NCI-H2029 treated with DMSO at 0.1 percent for 48 hours (cell line): ENCODE measurements around the gene GLDN.
"Not testable (repeated sequence)": the region's sequence is repeated elsewhere in the genome, so short reads cannot be mapped to it uniquely, and the experiment has no call there.

Experiments used
- DNase-seq: peaks from one replicate; lab custom pipeline; 2025; lab: John Stamatoyannopoulos, UW

GLDN gene

GRCh38 chr15:51388726-51389125 is 47.3 kb downstream of the GLDN start:
- no peak for DNase-seq

- no peak for DNase-seq
Observed at GRCh38 chr15:51390241-51390965, 48.9 kb downstream of the GLDN start.

GRCh38 chr15:51390966-51391422 is 49.5 kb downstream of the GLDN start:
- no peak for DNase-seq

GRCh38 chr15:51396921-51397320 is 55.5 kb downstream of the GLDN start:
- DNase-seq: no peak

- DNase-seq: no peak
Observed at GRCh38 chr15:51398626-51399025, 57.2 kb downstream of the GLDN start.

- DNase-seq: no peak
Observed at GRCh38 chr15:51401051-51401780, 59.8 kb downstream of the GLDN start.

- DNase-seq: no peak
Observed at GRCh38 chr15:51401872-51402517, 60.5 kb downstream of the GLDN start.

GRCh38 chr15:51403072-51403878 is 61.8 kb downstream of the GLDN start:
- DNase-seq: no peak

GRCh38 chr15:51403946-51404695 is 62.7 kb downstream of the GLDN start:
- DNase-seq: no peak

GRCh38 chr15:51405693-51406523 is 64.5 kb downstream of the GLDN start:
- no peak for DNase-seq

GRCh38 chr15:51414256-51414860 is 72.9 kb downstream of the GLDN start:
- peak; percentile 19 for DNase-seq

GRCh38 chr15:51416129-51416528 is 74.7 kb downstream of the GLDN start:
- DNase-seq: no peak

GRCh38 chr15:51423040-51423439 is 81.6 kb downstream of the GLDN start:
- DNase-seq: not testable (repeated sequence)

GRCh38 chr15:51424780-51425179 is 83.3 kb downstream of the GLDN start:
- DNase-seq: no peak

GRCh38 chr15:51425517-51426040 is 84.1 kb downstream of the GLDN start:
- no peak for DNase-seq

GRCh38 chr15:51438526-51438925 is 97.1 kb downstream of the GLDN start:
- DNase-seq: no peak

- DNase-seq: no peak
Observed at GRCh38 chr15:51443282-51443914, 101.9 kb downstream of the GLDN start.

- DNase-seq: no peak
Observed at GRCh38 chr15:51444112-51444511, 102.7 kb downstream of the GLDN start.

- DNase-seq: no peak
Observed at GRCh38 chr15:51444807-51445206, 103.4 kb downstream of the GLDN start.
